Vagina (tissue), 2 donors: ENCODE results near the gene PCDHGB1. TPM values are rescaled to one million over a fixed set of nuclear protein-coding genes. Genes with fewer than 3 reads are reported as not detected.
"Not testable (repeated sequence)": the region's sequence is repeated elsewhere in the genome, so short reads cannot be mapped to it uniquely, and the experiment has no call there.

ENCODE experiments used
- DNase-seq, 2 donors: peaks; one replicate each; pipeline ENCODE4 v3.0.0-alpha.2; 2017; ENCODE audit errors: extremely low spot score in 2 of 2
- H3K27ac ChIP-seq: fragments of 200-600 bp; sonication (generic); one replicate; pipeline ENCODE4 v1.5.1; 2019
- H3K27me3 ChIP-seq: fragments of 200-600 bp; sonication (generic); one replicate; pipeline ENCODE4 v1.5.1; 2019
- H3K36me3 ChIP-seq, 2 donors: fragments of 200-600 bp; sonication (generic); one replicate each; pipeline ENCODE4 v1.5.1; 2017 to 2019
- H3K4me1 ChIP-seq: fragments of 200-600 bp; sonication (generic); one replicate; pipeline ENCODE4 v1.5.1; 2019
- H3K4me3 ChIP-seq, 2 donors: fragments of 200-600 bp; sonication (generic); 1 replicate in 1 of 2; 2 replicates in 1 of 2; pipeline ENCODE4 v1.5.1; 2016 to 2019
- H3K9me3 ChIP-seq: fragments of 200-600 bp; sonication (generic); one replicate; pipeline ENCODE4 v1.5.1; 2019
- POLR2A ChIP-seq, 2 donors: fragments of 450-650 bp; IDR thresholded peaks; one replicate each; pipeline ENCODE4 v1.6.1; 2017; ENCODE audit warnings: antibody characterized with exemption in 2 of 2, mild to moderate bottlenecking in 2 of 2, moderate library complexity in 2 of 2
- POLR2AphosphoS5 ChIP-seq, 2 donors: sonication (generic); formaldehyde crosslinking; IDR thresholded peaks; one replicate each; pipeline ENCODE4 v1.9.0; 2017; ENCODE audit warnings: antibody characterized with exemption in 2 of 2, mild to moderate bottlenecking in 2 of 2, low read depth in 1 of 2; ENCODE audit not compliant: insufficient read depth in 1 of 2
- intact Hi-C: fragments of 100-400 bp; cut with DNase I; formaldehyde crosslinking; loops from one replicate; pipeline ENCODE4 v1.15.1; 2023
- total RNA-seq: library from RNA; depleted of rRNA; stranded (reverse); fragments of >200 nt; gene quantifications from one replicate; pipeline ENCODE4 v1.2.3, GENCODE V29; 2016
- TF ChIP-seq, protein P1 (sequence below), 3 experiments: fragments of 450-650 bp in 2 of 3; fragments of 200-600 bp in 1 of 3; sonication (generic) in 1 of 3; IDR thresholded peaks; one replicate each; pipeline ENCODE4 v1.5.1; 2017 to 2019; ENCODE audit warnings: antibody characterized with exemption in 3 of 3, mild to moderate bottlenecking in 2 of 3, moderate library complexity in 2 of 3

PCDHGB1 gene
- total RNA-seq, 1 donor from 2014 or later = 3.9 TPM

DNA sequence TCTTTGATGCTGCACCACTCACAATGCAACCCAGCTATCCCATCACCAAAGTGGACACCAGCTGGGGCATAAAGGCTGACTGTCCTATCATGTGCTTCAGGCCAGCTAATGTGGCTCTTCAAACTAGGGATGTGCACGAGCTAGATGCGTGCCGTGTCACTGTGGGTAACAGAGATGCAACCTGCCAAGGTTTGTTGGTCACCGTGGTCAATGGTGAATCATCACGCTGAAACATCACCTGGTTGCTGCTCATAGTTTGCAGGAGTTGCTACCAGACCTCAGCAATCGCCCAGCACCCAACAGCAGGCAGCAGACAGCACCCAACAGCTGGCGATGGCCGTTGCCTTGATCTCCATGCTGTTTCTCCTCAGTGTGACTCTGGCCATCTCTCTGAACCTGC is 21.7 kb upstream of the PCDHGB1 start:
- no peak for TF ChIP-seq POLR2A (IDR thresholded peaks at IDR 0.05)
- TF ChIP-seq POLR2AphosphoS5 (IDR thresholded peaks at IDR 0.05; ENCODE audit: insufficient read depth in 1 of 2, low read depth in 1 of 2) = no peak
- TF ChIP-seq, protein P1, sequence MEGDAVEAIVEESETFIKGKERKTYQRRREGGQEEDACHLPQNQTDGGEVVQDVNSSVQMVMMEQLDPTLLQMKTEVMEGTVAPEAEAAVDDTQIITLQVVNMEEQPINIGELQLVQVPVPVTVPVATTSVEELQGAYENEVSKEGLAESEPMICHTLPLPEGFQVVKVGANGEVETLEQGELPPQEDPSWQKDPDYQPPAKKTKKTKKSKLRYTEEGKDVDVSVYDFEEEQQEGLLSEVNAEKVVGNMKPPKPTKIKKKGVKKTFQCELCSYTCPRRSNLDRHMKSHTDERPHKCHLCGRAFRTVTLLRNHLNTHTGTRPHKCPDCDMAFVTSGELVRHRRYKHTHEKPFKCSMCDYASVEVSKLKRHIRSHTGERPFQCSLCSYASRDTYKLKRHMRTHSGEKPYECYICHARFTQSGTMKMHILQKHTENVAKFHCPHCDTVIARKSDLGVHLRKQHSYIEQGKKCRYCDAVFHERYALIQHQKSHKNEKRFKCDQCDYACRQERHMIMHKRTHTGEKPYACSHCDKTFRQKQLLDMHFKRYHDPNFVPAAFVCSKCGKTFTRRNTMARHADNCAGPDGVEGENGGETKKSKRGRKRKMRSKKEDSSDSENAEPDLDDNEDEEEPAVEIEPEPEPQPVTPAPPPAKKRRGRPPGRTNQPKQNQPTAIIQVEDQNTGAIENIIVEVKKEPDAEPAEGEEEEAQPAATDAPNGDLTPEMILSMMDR (IDR thresholded peaks at IDR 0.05) = no peak
- Histone ChIP-seq H3K4me1 (no peaks in the 10 kb centered on the region), H3K27me3 (no peaks in the 10 kb centered on the region), H3K4me3 (no peak overlapping the region), H3K9me3 (peaks cover 27% of the 10 kb centered on the region), H3K36me3 (no peaks in the 10 kb centered on the region), H3K27ac (no peak overlapping the region)
- no peak for DNase-seq
- intact Hi-C loops = no loop called here

DNA sequence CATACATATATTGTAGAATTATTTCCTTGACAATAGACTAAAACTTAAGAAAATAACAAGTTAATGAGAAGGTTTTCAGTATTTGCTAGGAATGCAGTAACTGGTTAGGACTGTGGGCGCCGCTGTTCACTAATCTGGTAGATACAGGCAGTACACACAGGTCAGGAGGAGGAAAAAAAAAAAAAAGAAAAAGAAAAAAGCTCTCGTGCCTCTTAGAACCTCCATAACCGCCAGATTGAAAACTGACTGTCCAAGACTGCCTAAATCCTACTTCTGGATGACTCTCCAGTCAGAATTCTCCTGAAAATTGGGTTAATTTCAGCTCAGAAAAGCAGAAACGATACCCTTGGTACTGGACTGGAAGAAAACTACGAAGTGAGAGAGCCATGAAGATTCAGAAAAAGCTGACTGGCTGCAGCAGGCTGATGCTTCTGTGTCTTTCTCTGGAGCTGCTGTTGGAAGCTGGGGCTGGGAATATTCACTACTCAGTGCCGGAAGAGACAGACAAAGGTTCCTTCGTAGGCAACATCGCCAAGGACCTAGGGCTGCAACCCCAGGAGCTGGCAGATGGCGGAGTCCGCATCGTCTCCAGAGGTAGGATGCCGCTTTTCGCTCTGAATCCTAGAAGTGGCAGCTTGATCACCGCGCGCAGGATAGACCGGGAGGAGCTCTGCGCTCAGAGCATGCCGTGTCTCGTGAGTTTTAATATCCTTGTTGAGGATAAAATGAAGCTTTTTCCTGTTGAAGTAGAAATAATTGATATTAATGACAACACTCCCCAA is 19.4 kb upstream of the PCDHGB1 start, which contains the start of gene PCDHGA1:
TSS of gene PCDHGA1 (plus strand) at position 216 of the 782 bp plus-strand sequence.
- no peak within 1 kb of the TSS for H3K4me3 ChIP-seq

DNA sequence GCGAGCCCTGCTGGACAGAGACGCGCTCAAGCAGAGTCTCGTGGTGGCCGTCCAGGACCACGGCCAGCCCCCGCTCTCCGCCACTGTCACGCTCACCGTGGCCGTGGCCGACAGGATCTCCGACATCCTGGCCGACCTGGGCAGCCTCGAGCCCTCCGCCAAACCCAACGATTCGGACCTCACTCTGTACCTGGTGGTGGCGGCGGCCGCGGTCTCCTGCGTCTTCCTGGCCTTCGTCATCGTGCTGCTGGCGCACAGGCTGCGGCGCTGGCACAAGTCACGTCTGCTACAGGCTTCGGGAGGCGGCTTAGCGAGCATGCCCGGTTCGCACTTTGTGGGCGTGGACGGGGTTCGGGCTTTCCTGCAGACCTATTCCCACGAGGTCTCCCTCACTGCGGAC is 17.3 kb upstream of the PCDHGB1 start:
- H3K4me1 ChIP-seq, H3K4me3 ChIP-seq, H3K36me3 ChIP-seq, DNase-seq, H3K27me3 ChIP-seq, H3K27ac ChIP-seq, intact Hi-C loops: not testable (repeated sequence)
- H3K9me3 ChIP-seq = peaks cover 27% of the 10 kb centered on the region

More for the DNA sequence above, 19.4 kb upstream of the PCDHGB1 start, which contains the start of gene PCDHGA1:
- intact Hi-C loops = no loop called here
- H3K27me3 ChIP-seq = no peaks in the 10 kb centered on the region
- H3K4me1 ChIP-seq = no peaks in the 10 kb centered on the region
- H3K36me3 ChIP-seq = no peaks in the 10 kb centered on the region
- TF ChIP-seq POLR2A (IDR thresholded peaks at IDR 0.05) = no peak
- TF ChIP-seq, protein P1 (IDR thresholded peaks at IDR 0.05) = no peak
- TF ChIP-seq POLR2AphosphoS5 (IDR thresholded peaks at IDR 0.05; ENCODE audit: insufficient read depth in 1 of 2, low read depth in 1 of 2) = no peak
- H3K9me3 ChIP-seq = peaks cover 27% of the 10 kb centered on the region
- no peak within 1 kb of the TSS for H3K27ac ChIP-seq
- no peak for DNase-seq

DNA sequence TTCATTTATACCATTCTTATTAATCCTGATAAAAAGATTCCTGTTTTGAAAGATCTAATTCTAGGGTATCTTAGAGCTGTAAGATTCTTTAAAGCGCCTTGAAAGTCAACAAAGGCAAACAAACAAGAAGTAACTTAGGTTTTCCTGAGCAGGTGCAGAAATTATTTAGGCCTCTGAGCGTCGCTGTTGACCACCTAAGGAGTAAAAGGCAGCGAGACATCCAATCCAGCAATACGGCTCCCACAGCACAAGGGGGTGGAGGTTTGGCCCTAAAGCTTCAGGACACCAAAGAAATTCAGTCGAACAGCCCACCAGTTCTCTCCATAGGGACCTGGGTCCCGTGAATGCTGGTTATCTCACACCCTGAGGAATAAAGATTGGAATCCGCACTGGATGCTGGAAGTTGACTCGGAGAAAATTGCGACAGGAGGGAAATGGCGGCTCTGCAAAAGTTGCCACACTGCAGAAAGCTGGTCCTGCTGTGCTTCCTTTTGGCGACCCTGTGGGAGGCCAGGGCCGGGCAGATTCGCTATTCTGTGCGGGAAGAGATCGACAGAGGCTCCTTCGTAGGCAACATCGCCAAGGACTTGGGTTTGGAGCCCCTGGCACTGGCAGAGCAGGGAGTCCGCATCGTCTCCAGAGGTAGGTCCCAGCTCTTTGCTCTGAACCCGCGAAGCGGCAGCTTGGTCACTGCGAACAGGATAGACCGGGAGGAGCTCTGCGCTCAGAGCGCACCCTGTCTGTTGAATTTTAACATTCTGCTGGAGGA is 11.2 kb upstream of the PCDHGB1 start, which contains the start of gene PCDHGA2:
TSS of gene PCDHGA2 (plus strand) at position 223 of the 769 bp plus-strand sequence.
- H3K4me1 ChIP-seq = no peaks in the 10 kb centered on the region
- no peak within 1 kb of the TSS for H3K27ac ChIP-seq
- H3K36me3 ChIP-seq = no peaks in the 10 kb centered on the region
- no peaks in the 10 kb centered on the region for H3K27me3 ChIP-seq
- H3K9me3 ChIP-seq = peaks cover 11% of the 10 kb centered on the region
- intact Hi-C loops = no loop called here
- peak within 1 kb of the TSS; percentile 8 to 24 for H3K4me3 ChIP-seq
- TF ChIP-seq POLR2AphosphoS5 (IDR thresholded peaks at IDR 0.05; ENCODE audit: insufficient read depth in 1 of 2, low read depth in 1 of 2) (no peak), POLR2A (IDR thresholded peaks at IDR 0.05) (no peak)
- TF ChIP-seq, protein P1 (IDR thresholded peaks at IDR 0.05) = no peak
- DNase-seq = no peak

DNA sequence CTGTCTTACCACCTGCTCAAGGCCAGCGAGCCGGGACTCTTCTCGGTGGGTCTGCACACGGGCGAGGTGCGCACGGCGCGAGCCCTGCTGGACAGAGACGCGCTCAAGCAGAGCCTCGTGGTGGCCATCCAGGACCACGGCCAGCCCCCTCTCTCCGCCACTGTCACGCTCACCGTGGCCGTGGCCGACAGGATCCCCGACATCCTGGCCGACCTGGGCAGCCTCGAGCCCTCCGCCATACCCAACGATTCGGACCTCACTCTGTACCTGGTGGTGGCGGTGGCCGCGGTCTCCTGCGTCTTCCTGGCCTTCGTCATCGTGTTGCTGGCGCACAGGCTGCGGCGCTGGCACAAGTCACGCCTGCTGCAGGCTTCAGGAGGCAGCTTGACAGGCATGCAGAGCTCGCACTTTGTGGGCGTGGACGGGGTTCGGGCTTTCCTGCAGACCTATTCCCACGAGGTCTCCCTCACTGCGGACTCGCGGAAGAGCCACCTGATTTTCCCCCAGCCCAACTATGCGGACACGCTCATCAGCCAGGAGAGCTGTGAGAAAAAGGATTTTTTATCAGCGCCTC is 9.0 kb upstream of the PCDHGB1 start:
- H3K27me3 ChIP-seq, intact Hi-C loops, H3K36me3 ChIP-seq, H3K4me3 ChIP-seq, H3K4me1 ChIP-seq, H3K27ac ChIP-seq, DNase-seq: not testable (repeated sequence)
- H3K9me3 ChIP-seq = peaks cover 26% of the 10 kb centered on the region
